ENCODE results near the gene EZR.

The EZR gene

GRCh38 chr6:158837684-158838625, 18.8 kb upstream of the EZR start:
- H3K4me2 ChIP-seq (ENCODE audit: low read length) = no peak overlapping the region

GRCh38 chr6:158836625-158837311, 17.6 kb upstream of the EZR start:
- no peaks in the 10 kb centered on the region for H3F3A ChIP-seq (ENCODE audit: insufficient read depth, low read length)
- no peaks in the 10 kb centered on the region for H4K20me1 ChIP-seq (ENCODE audit: insufficient read depth, low read length)
- H3K9me2 ChIP-seq (ENCODE audit: low read depth, low read length) = no peaks in the 10 kb centered on the region
- H3K4me1 ChIP-seq (ENCODE audit: insufficient read depth, low read length, severe bottlenecking) = peaks cover 10% of the 10 kb centered on the region
- no peaks in the 10 kb centered on the region for H3K36me3 ChIP-seq (ENCODE audit: insufficient read depth, low read length)
- H3K9ac ChIP-seq (ENCODE audit: low read length) = no peak overlapping the region
- no peak overlapping the region for H3K4me2 ChIP-seq (ENCODE audit: low read length)
- no peak for TF ChIP-seq EZH2 (IDR thresholded peaks at IDR 0.05; ENCODE audit: borderline replicate concordance, low read length)
- TF ChIP-seq CTCF (IDR thresholded peaks at IDR 0.05; ENCODE audit: low read length) = no peak
- H3K79me2 ChIP-seq (ENCODE audit: insufficient read depth, low read length) = no peaks in the 10 kb centered on the region
- no peaks in the 10 kb centered on the region for H3K9me3 ChIP-seq (ENCODE audit: low read length)
- no peak overlapping the region for H3K4me3 ChIP-seq (ENCODE audit: low read depth, low read length, poor library complexity, severe bottlenecking)
- H3K27me3 ChIP-seq (ENCODE audit: insufficient read depth, low read length) = no peaks in the 10 kb centered on the region
- H3K27ac ChIP-seq (ENCODE audit: low read depth, low read length, poor library complexity, severe bottlenecking) = no peak overlapping the region
- no peak overlapping the region for H2AFZ ChIP-seq (ENCODE audit: low read length)

More at GRCh38 chr6:158837684-158838625, 18.8 kb upstream of the EZR start:
- no peaks in the 10 kb centered on the region for H3F3A ChIP-seq (ENCODE audit: insufficient read depth, low read length)
- no peaks in the 10 kb centered on the region for H3K36me3 ChIP-seq (ENCODE audit: insufficient read depth, low read length)
- H3K79me2 ChIP-seq (ENCODE audit: insufficient read depth, low read length) = no peaks in the 10 kb centered on the region
- H3K4me1 ChIP-seq (ENCODE audit: insufficient read depth, low read length, severe bottlenecking) = peaks cover 10% of the 10 kb centered on the region
- no peak overlapping the region for H3K9ac ChIP-seq (ENCODE audit: low read length)
- no peaks in the 10 kb centered on the region for H3K9me2 ChIP-seq (ENCODE audit: low read depth, low read length)
- H4K20me1 ChIP-seq (ENCODE audit: insufficient read depth, low read length) = no peaks in the 10 kb centered on the region
- no peak overlapping the region for H3K4me3 ChIP-seq (ENCODE audit: low read depth, low read length, poor library complexity, severe bottlenecking)
- H2AFZ ChIP-seq (ENCODE audit: low read length) = no peak overlapping the region
- H3K27me3 ChIP-seq (ENCODE audit: insufficient read depth, low read length) = no peaks in the 10 kb centered on the region
- TF ChIP-seq CTCF (IDR thresholded peaks at IDR 0.05; ENCODE audit: low read length) (no peak), EZH2 (IDR thresholded peaks at IDR 0.05; ENCODE audit: borderline replicate concordance, low read length) (no peak)
- no peaks in the 10 kb centered on the region for H3K9me3 ChIP-seq (ENCODE audit: low read length)
- no peak overlapping the region for H3K27ac ChIP-seq (ENCODE audit: low read depth, low read length, poor library complexity, severe bottlenecking)

GRCh38 chr6:158835616-158836221, 16.6 kb upstream of the EZR start:
- Histone ChIP-seq H3K9me2 (ENCODE audit: low read depth, low read length) (no peaks in the 10 kb centered on the region), H3F3A (ENCODE audit: insufficient read depth, low read length) (no peaks in the 10 kb centered on the region), H3K4me2 (ENCODE audit: low read length) (peak overlapping the region; percentile 31; the same call in 1 of the 2 replicates), H3K9me3 (ENCODE audit: low read length) (no peaks in the 10 kb centered on the region), H3K4me1 (ENCODE audit: insufficient read depth, low read length, severe bottlenecking) (peaks cover 10% of the 10 kb centered on the region), H2AFZ (ENCODE audit: low read length) (no peak overlapping the region), H3K27ac (ENCODE audit: low read depth, low read length, poor library complexity, severe bottlenecking) (no peak overlapping the region), H3K9ac (ENCODE audit: low read length) (no peak overlapping the region; the same call in 1 of the 2 replicates), H4K20me1 (ENCODE audit: insufficient read depth, low read length) (no peaks in the 10 kb centered on the region), H3K27me3 (ENCODE audit: insufficient read depth, low read length) (no peaks in the 10 kb centered on the region), H3K79me2 (ENCODE audit: insufficient read depth, low read length) (no peaks in the 10 kb centered on the region), H3K4me3 (ENCODE audit: low read depth, low read length, poor library complexity, severe bottlenecking) (peak overlapping the region; percentile 40), H3K36me3 (ENCODE audit: insufficient read depth, low read length) (no peaks in the 10 kb centered on the region)
- TF ChIP-seq EZH2 (IDR thresholded peaks at IDR 0.05; ENCODE audit: borderline replicate concordance, low read length) (no peak), CTCF (IDR thresholded peaks at IDR 0.05; ENCODE audit: low read length) (no peak)
